ENCODE results near the gene ZNF582. TPM values are rescaled to one million over a fixed set of nuclear protein-coding genes. Genes with fewer than 3 reads are reported as not detected.
A peak's percentile ranks its signal among the peaks of the same experiment; 100 is the strongest.

Gene ZNF582
- total and polyA plus RNA-seq, 5 donors from 2014 or later = 2.3 to 6.0 (median 4.2) TPM

DNA sequence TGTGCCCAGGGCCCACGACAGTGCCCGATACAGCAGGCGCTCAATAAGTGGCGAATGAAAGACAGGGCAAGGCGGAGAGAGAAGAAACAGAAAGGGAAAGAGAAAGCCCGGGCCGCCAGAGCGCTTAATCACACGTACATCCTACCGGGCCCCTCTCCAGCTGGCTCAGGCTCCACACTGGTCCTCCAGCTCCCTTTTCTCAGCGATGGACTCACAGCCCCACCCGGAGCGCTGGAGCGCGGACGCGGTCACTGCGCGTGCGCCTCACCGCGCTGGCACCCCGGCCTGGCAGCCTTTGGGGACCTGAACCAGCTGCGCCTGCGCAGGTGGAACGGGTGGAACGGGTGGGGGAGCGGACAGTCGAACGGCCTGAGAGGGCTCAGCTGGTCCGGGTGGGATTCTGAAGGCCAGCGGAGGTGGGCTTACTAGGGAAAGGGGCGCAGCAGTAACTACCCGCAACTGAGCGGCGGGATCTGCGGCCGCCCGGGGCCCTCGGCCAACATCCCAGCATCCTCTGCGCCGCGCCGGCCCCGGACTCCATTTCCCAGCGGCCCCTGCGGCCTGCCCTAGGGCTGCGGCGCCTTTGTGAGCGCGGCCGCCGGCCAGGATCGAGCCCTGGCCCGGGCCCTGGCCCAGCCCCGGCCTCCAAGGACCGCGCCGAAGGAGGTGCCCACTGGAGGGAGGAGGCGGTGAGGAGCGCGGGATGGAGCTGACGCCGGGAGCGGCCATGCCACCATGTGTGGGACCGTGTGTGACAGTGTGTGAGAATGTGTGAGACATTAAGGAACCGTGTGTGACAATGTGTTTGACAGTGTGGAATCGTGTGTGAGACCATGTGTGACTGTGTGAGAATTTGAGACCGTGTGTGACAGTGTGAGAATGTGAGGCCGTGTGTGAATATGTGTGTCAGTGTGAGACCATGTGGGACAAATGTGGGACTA lies 10.7 kb upstream of the ZNF582 start, which contains the start of gene ZNF583:
Gene ZNF583 (plus strand): TSS at position 569 of the 941 bp plus-strand sequence. CDS start 2,783 bp downstream, outside the sequence.
- peak within 1 kb of the TSS; percentile 91 for H3K4me3 ChIP-seq (ENCODE audit: low read depth, low read length)
- peaks cover 19 to 38% (median 28%) of the 10 kb centered on the region in 4 donors for H3K4me1 Mint-ChIP-seq
- H3K4me1 ChIP-seq (ENCODE audit: control insufficient read depth, insufficient read depth, low read length, poor library complexity, severe bottlenecking) = peaks cover 8% of the 10 kb centered on the region
- DNase-seq = peak; percentile 82 to 93 (median 91)
- H3K27me3 Mint-ChIP-seq = no peaks in the 10 kb centered on the region
- H3K36me3 Mint-ChIP-seq = peaks cover 56% of the 10 kb centered on the region
- H3K27me3 ChIP-seq (ENCODE audit: control insufficient read depth, insufficient read depth, low read length) = no peaks in the 10 kb centered on the region
- peaks cover 10 to 58% (median 47%) of the 10 kb centered on the region in 7 donors for H3K9me3 Mint-ChIP-seq
- ATAC-seq (ENCODE audit: low read depth in 2 of 2) = peak; percentile 88
- peak within 1 kb of the TSS; percentile 86 to 100 (median 98) for H3K4me3 Mint-ChIP-seq
- H3K36me3 ChIP-seq (ENCODE audit: control insufficient read depth, insufficient read depth, low read length) = peaks cover 25% of the 10 kb centered on the region
- H3K9me3 ChIP-seq (ENCODE audit: control insufficient read depth in 2 of 2, low read length in 2 of 2) = peaks cover 46 to 62% of the 10 kb centered on the region in 2 experiments
- H3K27ac ChIP-seq (ENCODE audit: insufficient read depth, low read length, poor library complexity, severe bottlenecking) = peak within 1 kb of the TSS; percentile 92
- H3K27ac Mint-ChIP-seq = peak within 1 kb of the TSS; percentile 84 to 99 (median 99)

DNA sequence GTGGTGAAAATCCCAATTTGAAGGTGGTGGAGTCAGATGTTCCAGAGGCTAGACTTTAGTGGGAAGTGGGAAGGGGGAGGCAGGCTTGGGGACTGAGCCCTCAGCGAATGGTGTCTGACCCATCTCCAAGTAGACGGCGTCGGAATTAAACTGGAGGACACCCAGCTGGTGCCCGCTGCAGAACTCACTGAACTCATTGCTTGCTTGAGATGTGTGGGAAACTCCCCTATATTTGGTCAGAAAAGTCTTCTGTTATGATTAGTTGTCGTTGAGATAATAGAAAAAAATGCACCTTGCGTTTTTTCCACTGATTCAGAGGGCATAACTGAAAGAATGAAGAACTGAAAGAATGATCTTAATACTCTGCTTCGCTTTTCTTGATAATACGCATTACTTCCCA lies 9.9 kb upstream of the ZNF582 start:
- H3K9me3 ChIP-seq (ENCODE audit: control insufficient read depth in 2 of 2, low read length in 2 of 2) = peaks cover 44 to 62% of the 10 kb centered on the region in 2 experiments
- H3K36me3 ChIP-seq (ENCODE audit: control insufficient read depth, insufficient read depth, low read length) = peaks cover 23% of the 10 kb centered on the region
- peak overlapping the region; percentile 92 for H3K27ac ChIP-seq (ENCODE audit: insufficient read depth, low read length, poor library complexity, severe bottlenecking)
- H3K4me3 ChIP-seq (ENCODE audit: low read depth, low read length) = peak overlapping the region; percentile 87
- ATAC-seq (ENCODE audit: low read depth in 2 of 2) (no peak), DNase-seq (no peak)
- H3K27me3 ChIP-seq (ENCODE audit: control insufficient read depth, insufficient read depth, low read length) = no peaks in the 10 kb centered on the region
- Mint-ChIP-seq H3K9me3 (peaks cover 4 to 57% (median 40%) of the 10 kb centered on the region in 7 donors), H3K27me3 (no peaks in the 10 kb centered on the region), H3K36me3 (peaks cover 55% of the 10 kb centered on the region), H3K4me1 (peaks cover 15 to 38% (median 28%) of the 10 kb centered on the region in 4 donors), H3K27ac (peak overlapping the region; percentile 84 to 99 (median 99)), H3K4me3 (peak overlapping the region; percentile 86 to 100 (median 98))
- peaks cover 8% of the 10 kb centered on the region for H3K4me1 ChIP-seq (ENCODE audit: control insufficient read depth, insufficient read depth, low read length, poor library complexity, severe bottlenecking)

DNA sequence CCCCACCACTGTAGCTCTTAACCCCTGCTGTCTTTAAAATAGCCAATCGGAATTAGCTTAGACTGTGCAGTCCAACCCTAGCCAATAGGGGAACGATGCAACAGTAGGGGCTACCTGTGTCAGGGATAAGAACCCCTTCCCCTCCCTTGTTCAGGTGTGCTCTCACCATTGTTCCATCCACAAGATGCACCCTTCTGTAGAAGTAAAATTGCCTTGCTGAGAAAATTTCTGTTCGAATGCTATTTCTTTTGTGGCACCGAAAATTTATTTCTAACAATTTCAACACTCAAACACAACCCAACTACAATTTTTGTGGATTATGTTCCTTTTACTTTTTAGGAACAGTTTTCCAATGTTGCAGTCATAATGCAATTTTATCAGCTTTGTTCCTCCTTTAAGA lies 7.2 kb upstream of the ZNF582 start:
- peaks cover 2 to 51% (median 30%) of the 10 kb centered on the region in 7 donors for H3K9me3 Mint-ChIP-seq
- peaks cover 35 to 57% of the 10 kb centered on the region in 2 experiments for H3K9me3 ChIP-seq (ENCODE audit: control insufficient read depth in 2 of 2, low read length in 2 of 2)
- H3K4me3 Mint-ChIP-seq = no peak overlapping the region
- no peaks in the 10 kb centered on the region for H3K27me3 Mint-ChIP-seq
- H3K27ac Mint-ChIP-seq = no peak overlapping the region
- peaks cover 15% of the 10 kb centered on the region for H3K36me3 ChIP-seq (ENCODE audit: control insufficient read depth, insufficient read depth, low read length)
- no peak overlapping the region for H3K27ac ChIP-seq (ENCODE audit: insufficient read depth, low read length, poor library complexity, severe bottlenecking)
- DNase-seq (no peak), ATAC-seq (ENCODE audit: low read depth in 2 of 2) (no peak)
- no peaks in the 10 kb centered on the region for H3K27me3 ChIP-seq (ENCODE audit: control insufficient read depth, insufficient read depth, low read length)
- H3K4me1 Mint-ChIP-seq = peaks cover 10 to 32% (median 26%) of the 10 kb centered on the region in 4 donors
- H3K4me1 ChIP-seq (ENCODE audit: control insufficient read depth, insufficient read depth, low read length, poor library complexity, severe bottlenecking) = peaks cover 8% of the 10 kb centered on the region
- H3K36me3 Mint-ChIP-seq = peaks cover 40% of the 10 kb centered on the region
- no peak overlapping the region for H3K4me3 ChIP-seq (ENCODE audit: low read depth, low read length)

DNA sequence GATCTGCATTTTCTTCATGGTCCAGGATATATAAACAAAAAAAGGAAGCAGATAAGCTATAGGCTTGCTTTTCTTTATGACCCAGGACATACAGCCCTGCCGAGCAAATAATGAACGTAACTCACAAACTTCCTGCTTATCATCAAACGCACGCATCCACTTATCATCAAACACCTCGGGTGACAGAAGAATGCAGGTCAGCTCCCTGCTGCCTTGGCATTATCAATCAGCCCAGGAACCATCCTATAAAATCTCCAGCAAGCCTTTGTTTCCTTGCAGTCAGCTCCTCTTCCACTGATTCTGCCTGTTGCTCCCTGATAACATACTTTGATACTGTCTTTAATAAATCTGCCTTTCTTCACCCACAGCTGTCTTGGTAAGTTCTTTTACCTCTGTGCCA lies 5.5 kb upstream of the ZNF582 start:
- Mint-ChIP-seq H3K4me1 (peaks cover 0 to 21% (median 13%) of the 10 kb centered on the region in 4 donors), H3K36me3 (peaks cover 29% of the 10 kb centered on the region), H3K4me3 (peak overlapping the region in 1 of 4 donors; percentile 9), H3K27ac (no peak overlapping the region), H3K9me3 (peaks cover 0 to 59% (median 24%) of the 10 kb centered on the region in 7 donors), H3K27me3 (no peaks in the 10 kb centered on the region)
- Histone ChIP-seq H3K9me3 (ENCODE audit: control insufficient read depth in 2 of 2, low read length in 2 of 2) (peaks cover 44 to 65% of the 10 kb centered on the region in 2 experiments), H3K27ac (ENCODE audit: insufficient read depth, low read length, poor library complexity, severe bottlenecking) (no peak overlapping the region), H3K4me1 (ENCODE audit: control insufficient read depth, insufficient read depth, low read length, poor library complexity, severe bottlenecking) (no peaks in the 10 kb centered on the region), H3K4me3 (ENCODE audit: low read depth, low read length) (no peak overlapping the region), H3K27me3 (ENCODE audit: control insufficient read depth, insufficient read depth, low read length) (no peaks in the 10 kb centered on the region), H3K36me3 (ENCODE audit: control insufficient read depth, insufficient read depth, low read length) (peaks cover 15% of the 10 kb centered on the region)
- no peak for DNase-seq
- no peak for ATAC-seq (ENCODE audit: low read depth in 2 of 2)

DNA sequence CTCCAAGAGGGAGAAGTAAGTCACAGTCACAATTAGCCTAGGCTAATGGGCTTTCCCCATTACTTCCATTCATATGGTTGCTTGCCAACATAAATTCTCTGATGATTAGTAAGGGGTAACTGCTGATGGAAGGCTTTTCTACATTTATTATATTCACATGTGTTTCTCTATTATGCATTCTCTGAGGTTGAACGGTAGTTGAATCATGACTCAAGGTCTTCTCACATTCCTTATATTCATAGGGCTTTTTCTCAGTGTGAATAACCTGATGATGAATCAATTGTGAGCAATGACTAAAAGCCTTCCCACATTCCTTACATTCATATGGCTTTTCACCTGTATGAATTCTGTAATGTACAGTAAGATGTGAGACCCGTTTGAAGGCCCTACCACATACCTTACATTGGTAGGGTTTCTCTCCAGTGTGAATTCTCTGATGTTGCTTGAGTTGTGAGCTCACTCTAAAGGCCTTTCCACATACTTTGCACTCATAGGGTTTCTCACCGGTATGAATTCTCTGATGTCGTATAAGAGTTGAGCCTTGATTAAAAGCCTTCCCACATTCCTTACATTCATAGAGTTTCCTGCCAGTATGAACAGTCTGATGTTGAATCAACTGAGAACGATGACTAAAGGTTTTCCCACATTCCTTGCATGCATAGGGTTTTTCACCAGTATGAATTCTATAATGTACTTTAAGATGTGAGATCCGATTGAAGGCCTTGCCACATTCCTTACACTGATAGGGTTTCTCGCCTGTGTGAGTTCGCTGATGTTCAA lies 9.3 kb downstream of the ZNF582 start:
- peaks cover 63% of the 10 kb centered on the region for H3K36me3 Mint-ChIP-seq
- Histone ChIP-seq H3K27ac (ENCODE audit: insufficient read depth, low read length, poor library complexity, severe bottlenecking) (no peak overlapping the region), H3K4me1 (ENCODE audit: control insufficient read depth, insufficient read depth, low read length, poor library complexity, severe bottlenecking) (no peaks in the 10 kb centered on the region), H3K9me3 (ENCODE audit: control insufficient read depth in 2 of 2, low read length in 2 of 2) (peaks cover 63 to 83% of the 10 kb centered on the region in 2 experiments), H3K4me3 (ENCODE audit: low read depth, low read length) (no peak overlapping the region), H3K36me3 (ENCODE audit: control insufficient read depth, insufficient read depth, low read length) (peaks cover 28% of the 10 kb centered on the region), H3K27me3 (ENCODE audit: control insufficient read depth, insufficient read depth, low read length) (no peaks in the 10 kb centered on the region)
- H3K27me3 Mint-ChIP-seq = no peaks in the 10 kb centered on the region
- no peak for DNase-seq
- H3K27ac Mint-ChIP-seq = no peak overlapping the region
- no peak for ATAC-seq (ENCODE audit: low read depth in 2 of 2)
- no peak overlapping the region for H3K4me3 Mint-ChIP-seq
- H3K9me3 Mint-ChIP-seq = peaks cover 2 to 78% (median 20%) of the 10 kb centered on the region in 7 donors
- no peaks in the 10 kb centered on the region for H3K4me1 Mint-ChIP-seq

DNA sequence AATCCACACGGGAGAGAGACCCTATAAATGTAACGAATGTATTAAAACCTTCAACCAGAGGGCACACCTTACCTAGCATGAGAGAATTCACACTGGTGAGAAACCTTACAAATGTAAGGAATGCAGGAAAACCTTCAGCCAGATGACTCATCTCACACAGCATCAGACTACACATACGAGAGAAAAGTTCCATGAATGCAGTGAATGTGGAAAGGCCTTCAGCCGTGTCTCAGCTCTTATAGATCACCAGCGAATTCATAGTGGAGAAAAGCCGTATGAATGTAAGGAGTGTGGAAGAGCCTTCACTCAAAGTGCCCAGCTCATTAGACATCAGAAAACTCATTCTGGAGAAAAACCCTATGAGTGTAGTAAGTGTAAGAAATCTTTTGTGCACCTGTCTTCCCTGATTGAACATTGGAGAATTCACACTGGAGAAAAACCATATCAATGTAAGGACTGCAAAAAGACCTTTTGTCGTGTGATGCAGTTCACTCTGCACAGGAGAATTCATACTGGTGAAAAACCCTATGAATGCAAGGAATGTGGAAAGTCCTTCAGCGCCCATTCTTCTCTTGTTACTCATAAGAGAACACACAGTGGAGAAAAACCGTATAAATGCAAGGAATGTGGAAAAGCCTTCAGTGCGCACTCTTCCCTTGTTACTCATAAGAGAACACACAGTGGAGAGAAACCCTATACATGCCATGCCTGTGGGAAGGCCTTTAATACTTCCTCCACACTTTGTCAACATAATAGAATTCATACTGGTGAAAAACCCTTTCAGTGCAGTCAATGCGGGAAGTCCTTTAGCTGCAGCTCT lies 16.0 kb downstream of the ZNF582 start:
- no peak overlapping the region for H3K4me3 Mint-ChIP-seq
- peaks cover 23% of the 10 kb centered on the region for H3K36me3 ChIP-seq (ENCODE audit: control insufficient read depth, insufficient read depth, low read length)
- no peaks in the 10 kb centered on the region for H3K4me1 ChIP-seq (ENCODE audit: control insufficient read depth, insufficient read depth, low read length, poor library complexity, severe bottlenecking)
- DNase-seq (no peak), ATAC-seq (ENCODE audit: low read depth in 2 of 2) (no peak)
- H3K27ac Mint-ChIP-seq = no peak overlapping the region
- peaks cover 4 to 86% (median 33%) of the 10 kb centered on the region in 7 donors for H3K9me3 Mint-ChIP-seq
- H3K4me1 Mint-ChIP-seq = peaks cover 0 to under 1% (median 0%) of the 10 kb centered on the region in 4 donors
- no peak overlapping the region for H3K4me3 ChIP-seq (ENCODE audit: low read depth, low read length)
- H3K36me3 Mint-ChIP-seq = peaks cover 70% of the 10 kb centered on the region
- H3K9me3 ChIP-seq (ENCODE audit: control insufficient read depth in 2 of 2, low read length in 2 of 2) = peaks cover 66 to 95% of the 10 kb centered on the region in 2 experiments
- no peaks in the 10 kb centered on the region for H3K27me3 ChIP-seq (ENCODE audit: control insufficient read depth, insufficient read depth, low read length)
- no peak overlapping the region for H3K27ac ChIP-seq (ENCODE audit: insufficient read depth, low read length, poor library complexity, severe bottlenecking)
- no peaks in the 10 kb centered on the region for H3K27me3 Mint-ChIP-seq

DNA sequence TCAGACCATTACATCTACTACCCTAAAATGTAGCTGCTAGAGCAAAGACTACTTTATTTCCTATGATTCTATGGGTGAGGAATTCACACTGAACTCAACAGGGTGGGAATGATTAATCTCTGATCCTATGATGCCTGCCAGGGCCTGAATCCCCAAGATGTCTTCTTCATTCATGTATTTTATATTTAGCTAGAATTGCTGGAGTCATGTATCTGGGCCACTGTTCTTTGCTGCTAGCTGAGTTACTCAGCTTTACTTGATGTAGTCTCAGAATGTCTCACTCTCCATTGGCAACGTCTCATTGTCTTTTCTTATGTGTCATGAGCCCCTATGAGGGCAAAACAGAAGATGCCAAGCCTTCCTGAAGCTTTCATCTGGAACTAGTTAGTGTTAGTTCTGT lies 21.1 kb downstream of the ZNF582 start:
- Mint-ChIP-seq H3K4me1 (peaks cover 4 to 31% (median 12%) of the 10 kb centered on the region in 4 donors), H3K9me3 (peaks cover 10 to 64% (median 32%) of the 10 kb centered on the region in 7 donors), H3K36me3 (peaks cover 52% of the 10 kb centered on the region), H3K27me3 (peaks cover 5% of the 10 kb centered on the region), H3K4me3 (peak overlapping the region in 1 of 4 donors; percentile 77), H3K27ac (no peak overlapping the region)
- peaks cover 5% of the 10 kb centered on the region for H3K4me1 ChIP-seq (ENCODE audit: control insufficient read depth, insufficient read depth, low read length, poor library complexity, severe bottlenecking)
- ATAC-seq (ENCODE audit: low read depth in 2 of 2) (no peak), DNase-seq (no peak)
- H3K4me3 ChIP-seq (ENCODE audit: low read depth, low read length) = no peak overlapping the region
- H3K9me3 ChIP-seq (ENCODE audit: control insufficient read depth in 2 of 2, low read length in 2 of 2) = peaks cover 35 to 58% of the 10 kb centered on the region in 2 experiments
- H3K36me3 ChIP-seq (ENCODE audit: control insufficient read depth, insufficient read depth, low read length) = peaks cover 18% of the 10 kb centered on the region
- no peaks in the 10 kb centered on the region for H3K27me3 ChIP-seq (ENCODE audit: control insufficient read depth, insufficient read depth, low read length)
- H3K27ac ChIP-seq (ENCODE audit: insufficient read depth, low read length, poor library complexity, severe bottlenecking) = no peak overlapping the region

Measured in CD4-positive, CD25-positive, alpha-beta regulatory T cell (primary cell).